Uterus (tissue), 4 donors: ENCODE results near the gene SHISA9. TPM values are rescaled to one million over a fixed set of nuclear protein-coding genes. Genes with fewer than 3 reads are reported as not detected.

ENCODE experiments used
- DNase-seq, 2 donors: peaks; one replicate each; pipeline ENCODE4 v3.0.0-alpha.2; 2019 to 2020
- H3K27ac ChIP-seq, 2 donors: fragments of 200-600 bp; sonication (generic); 1 replicate in 1 of 2; 2 replicates in 1 of 2; pipeline ENCODE4 v1.5.1; 2016 to 2018
- H3K27me3 ChIP-seq, 2 donors: fragments of 200-600 bp; sonication (generic); one replicate each; pipeline ENCODE4 v1.5.1; 2018 to 2019; ENCODE audit warnings: control low read depth in 1 of 2
- H3K36me3 ChIP-seq, 2 donors: fragments of 200-600 bp; sonication (generic); one replicate each; pipeline ENCODE4 v1.5.1; 2019; ENCODE audit warnings: control low read depth in 1 of 2
- H3K4me1 ChIP-seq, 2 donors: fragments of 200-600 bp; sonication (generic); one replicate each; pipeline ENCODE4 v1.5.1; 2018 to 2019; ENCODE audit warnings: control low read depth in 1 of 2
- H3K4me3 ChIP-seq, 2 donors: fragments of 200-600 bp; sonication (generic); 1 replicate in 1 of 2; 2 replicates in 1 of 2; pipeline ENCODE4 v1.5.1; 2018 to 2019; ENCODE audit warnings: mild to moderate bottlenecking in 1 of 2
- H3K9me3 ChIP-seq, 2 donors: fragments of 200-600 bp; sonication (generic); one replicate each; pipeline ENCODE4 v1.5.1; 2019; ENCODE audit warnings: control low read depth in 1 of 2
- CTCF ChIP-seq, 4 experiments: fragments of 200-600 bp in 2 of 4; fragments of 450-650 bp in 2 of 4; sonication (generic) in 2 of 4; IDR thresholded peaks; one replicate each; pipeline ENCODE4 v1.5.1; 2016 to 2019; ENCODE audit warnings: antibody characterized with exemption in 4 of 4, mild to moderate bottlenecking in 2 of 4, moderate library complexity in 1 of 4
- POLR2A ChIP-seq, 2 donors: fragments of 450-650 bp; IDR thresholded peaks; one replicate each; pipeline ENCODE4 v1.6.1; 2016; ENCODE audit warnings: antibody characterized with exemption in 2 of 2, mild to moderate bottlenecking in 1 of 2, moderate library complexity in 1 of 2
- intact Hi-C: fragments of 100-400 bp; cut with DNase I; formaldehyde crosslinking; loops from one replicate; pipeline ENCODE4 v1.15.1; 2023; ENCODE audit warnings: low total_unique reads
- total RNA-seq, 4 donors: library from RNA; depleted of rRNA in 3 of 4; stranded (reverse); fragments of >200 nt in 3 of 4; gene quantifications; one replicate each; pipeline versions ENCODE4 v1.1.0 to v1.2.4, GENCODE V29; 2014 to 2023
- donor health status: DM: yes; HTN: yes; CAD: no.

SHISA9 gene
- total RNA-seq, 4 donors from 2014 or later = 0.27 TPM; not detected in 3

DNA sequence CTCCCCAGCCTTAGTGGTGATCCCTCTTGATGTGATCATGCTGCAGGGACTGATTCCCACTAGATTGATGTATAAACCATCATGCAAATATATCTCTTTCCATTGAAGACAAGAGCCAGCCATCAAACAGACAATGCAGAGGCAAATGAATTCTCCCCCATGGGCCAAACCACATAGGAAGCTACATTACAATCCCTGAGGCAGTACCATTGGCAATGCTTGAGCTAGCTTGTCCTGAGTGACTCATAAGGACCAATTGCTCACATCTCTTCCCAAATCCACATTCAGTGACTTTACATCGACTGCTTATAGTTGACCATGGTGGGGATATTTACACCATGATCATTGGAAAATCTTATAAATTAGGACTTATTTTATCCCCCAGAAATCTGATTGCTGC is 242.2 kb downstream of the SHISA9 start:
- no peaks in the 10 kb centered on the region for H3K9me3 ChIP-seq
- no peak overlapping the region for H3K4me3 ChIP-seq
- no peaks in the 10 kb centered on the region for H3K36me3 ChIP-seq
- DNase-seq = no peak
- H3K27me3 ChIP-seq = no peaks in the 10 kb centered on the region
- no peak for TF ChIP-seq POLR2A (IDR thresholded peaks at IDR 0.05)
- no peak for TF ChIP-seq CTCF (IDR thresholded peaks at IDR 0.05)
- H3K27ac ChIP-seq = no peak overlapping the region
- H3K4me1 ChIP-seq = no peaks in the 10 kb centered on the region
- intact Hi-C loops = no loop called here

- intact Hi-C loops = no loop called here
- Histone ChIP-seq H3K27me3 (no peaks in the 10 kb centered on the region), H3K36me3 (no peaks in the 10 kb centered on the region), H3K27ac (no peak overlapping the region), H3K9me3 (no peaks in the 10 kb centered on the region), H3K4me1 (no peaks in the 10 kb centered on the region), H3K4me3 (no peak overlapping the region)
- no peak for TF ChIP-seq POLR2A (IDR thresholded peaks at IDR 0.05)
- TF ChIP-seq CTCF (IDR thresholded peaks at IDR 0.05) = no peak
- no peak for DNase-seq
Observed at GRCh38 chr16:13146829-13147228, 245.4 kb downstream of the SHISA9 start.

- DNase-seq = no peak
- H3K27ac ChIP-seq = no peak overlapping the region
- H3K36me3 ChIP-seq = no peaks in the 10 kb centered on the region
- intact Hi-C loops = no loop called here
- TF ChIP-seq CTCF (IDR thresholded peaks at IDR 0.05) (no peak), POLR2A (IDR thresholded peaks at IDR 0.05) (no peak)
- H3K4me3 ChIP-seq = no peak overlapping the region
- no peaks in the 10 kb centered on the region for H3K9me3 ChIP-seq
- no peaks in the 10 kb centered on the region for H3K4me1 ChIP-seq
- no peaks in the 10 kb centered on the region for H3K27me3 ChIP-seq
Observed at GRCh38 chr16:13148294-13148693, 246.9 kb downstream of the SHISA9 start.

GRCh38 chr16:13148836-13149235 is 247.4 kb downstream of the SHISA9 start:
- TF ChIP-seq CTCF (IDR thresholded peaks at IDR 0.05) = no peak
- TF ChIP-seq POLR2A (IDR thresholded peaks at IDR 0.05) = no peak
- Histone ChIP-seq H3K27ac (no peak overlapping the region), H3K27me3 (no peaks in the 10 kb centered on the region), H3K9me3 (no peaks in the 10 kb centered on the region), H3K4me3 (no peak overlapping the region), H3K36me3 (no peaks in the 10 kb centered on the region), H3K4me1 (no peaks in the 10 kb centered on the region)
- no peak for DNase-seq
- intact Hi-C loops = no loop called here

DNA sequence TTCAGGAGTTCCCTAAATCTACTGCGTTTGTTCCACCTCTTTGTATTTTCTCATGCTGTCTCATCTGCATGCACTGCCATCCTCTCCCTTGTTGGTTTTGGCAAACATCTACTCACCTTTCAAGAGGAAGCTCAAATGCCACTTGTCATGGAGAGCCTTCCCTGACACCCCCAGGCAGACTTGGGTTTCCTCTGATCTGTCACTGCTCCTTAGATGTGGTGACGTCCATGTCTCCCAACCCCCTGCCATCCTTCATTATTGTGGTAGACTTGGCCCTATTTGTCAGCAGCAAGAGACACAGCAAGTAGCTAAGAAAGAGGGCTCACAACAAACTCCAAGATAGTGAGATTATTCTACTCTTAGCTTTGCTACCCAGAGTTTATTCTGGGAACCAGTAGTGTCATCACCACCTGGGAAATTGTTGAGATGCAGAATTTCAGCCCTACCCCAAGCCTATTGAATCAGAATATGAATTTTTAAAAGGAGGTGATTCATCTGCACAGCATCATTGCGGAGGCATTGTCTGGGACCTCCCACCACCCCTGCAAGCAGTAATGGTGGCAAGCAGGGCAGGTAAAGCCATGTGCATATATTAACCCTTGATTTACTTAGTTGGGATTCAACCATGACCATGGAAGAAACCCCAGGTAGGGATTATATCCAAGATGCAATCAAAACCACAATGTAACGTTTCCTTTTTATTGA is 248.9 kb downstream of the SHISA9 start:
- DNase-seq = no peak
- TF ChIP-seq POLR2A (IDR thresholded peaks at IDR 0.05) (no peak), CTCF (IDR thresholded peaks at IDR 0.05) (no peak)
- no peaks in the 10 kb centered on the region for H3K4me1 ChIP-seq
- no peaks in the 10 kb centered on the region for H3K9me3 ChIP-seq
- no peak overlapping the region for H3K4me3 ChIP-seq
- H3K27ac ChIP-seq = no peak overlapping the region
- intact Hi-C loops = no loop called here
- no peaks in the 10 kb centered on the region for H3K27me3 ChIP-seq
- no peaks in the 10 kb centered on the region for H3K36me3 ChIP-seq
